Activated T-cell treated with anti-CD3 and anti-CD28 coated beads for 4 hours (primary cell): ENCODE measurements around the gene ECT2.
"Not testable (repeated sequence)": the region's sequence is repeated elsewhere in the genome, so short reads cannot be mapped to it uniquely, and the experiment has no call there.

Source experiments
- DNase-seq: peaks from one replicate; pipeline ENCODE4 v3.0.0-alpha.2; 2020

Gene ECT2

DNA sequence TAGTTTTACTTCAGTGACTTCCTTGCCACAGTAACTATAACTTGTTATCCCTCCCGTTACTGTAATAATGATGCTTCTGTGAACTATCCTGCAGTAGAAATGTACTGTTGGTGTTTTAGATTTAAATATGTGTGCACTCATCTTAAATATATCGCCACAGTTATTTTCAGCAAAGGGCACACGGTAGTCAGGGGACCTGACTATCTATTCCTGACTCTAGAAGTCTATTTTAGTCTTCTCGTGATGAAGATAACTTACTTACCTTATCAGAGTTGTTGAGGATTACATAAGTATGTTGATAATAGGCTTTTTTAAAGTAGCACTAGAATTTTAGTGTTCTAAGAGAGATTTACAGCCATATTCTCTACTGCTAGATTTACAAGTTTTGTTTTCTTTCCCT is 65.3 kb downstream of the ECT2 start:
- no peak for DNase-seq

DNA sequence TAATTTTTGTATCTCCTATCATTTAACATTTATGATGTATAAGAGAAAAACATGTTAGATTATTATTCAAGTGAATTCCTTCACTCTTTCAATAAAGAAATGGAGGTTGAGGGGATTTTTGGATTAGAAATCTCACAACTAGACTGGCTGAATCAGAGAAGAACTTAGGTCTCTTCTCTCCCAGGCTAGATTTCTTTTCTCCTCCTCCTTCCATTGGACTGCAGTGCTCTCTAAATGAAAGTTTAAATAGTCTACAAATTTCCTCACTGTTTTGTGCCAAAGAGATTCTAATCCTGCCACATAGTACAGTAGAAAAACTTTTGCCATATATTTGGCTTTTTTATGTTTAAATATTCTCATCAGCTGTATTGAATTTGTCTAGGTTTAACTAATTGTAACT is 65.8 kb downstream of the ECT2 start:
- no peak for DNase-seq

DNA sequence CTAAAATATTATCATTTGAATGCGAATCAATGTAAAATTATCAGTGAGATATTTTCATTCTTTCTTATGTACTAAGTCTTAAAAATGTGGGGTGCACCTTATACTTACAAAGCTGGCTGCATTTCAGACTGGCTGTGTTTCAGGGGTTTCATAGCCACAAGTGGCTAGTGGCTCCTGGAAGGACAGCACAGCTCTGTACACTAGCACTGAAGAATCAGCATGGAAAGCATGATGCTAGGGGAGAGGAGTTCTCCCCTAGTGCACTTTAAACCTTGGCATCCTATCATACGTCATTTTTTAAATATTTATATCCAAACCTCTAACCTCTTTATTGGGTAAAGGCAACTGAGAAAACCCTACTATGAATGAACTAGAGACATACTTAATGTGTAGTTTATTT is 66.4 kb downstream of the ECT2 start:
- DNase-seq: no peak

DNA sequence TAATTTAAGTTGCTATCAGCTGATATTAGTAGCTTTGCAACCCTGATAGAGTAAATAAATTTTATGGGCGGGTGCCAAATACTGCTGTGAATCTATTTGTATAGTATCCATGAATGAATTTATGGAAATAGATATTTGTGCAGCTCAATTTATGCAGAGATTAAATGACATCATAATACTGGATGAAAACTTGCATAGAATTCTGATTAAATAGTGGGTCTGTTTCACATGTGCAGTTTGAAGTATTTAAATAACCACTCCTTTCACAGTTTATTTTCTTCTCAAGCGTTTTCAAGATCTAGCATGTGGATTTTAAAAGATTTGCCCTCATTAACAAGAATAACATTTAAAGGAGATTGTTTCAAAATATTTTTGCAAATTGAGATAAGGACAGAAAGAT is 70.0 kb downstream of the ECT2 start:
- DNase-seq: no peak

DNA sequence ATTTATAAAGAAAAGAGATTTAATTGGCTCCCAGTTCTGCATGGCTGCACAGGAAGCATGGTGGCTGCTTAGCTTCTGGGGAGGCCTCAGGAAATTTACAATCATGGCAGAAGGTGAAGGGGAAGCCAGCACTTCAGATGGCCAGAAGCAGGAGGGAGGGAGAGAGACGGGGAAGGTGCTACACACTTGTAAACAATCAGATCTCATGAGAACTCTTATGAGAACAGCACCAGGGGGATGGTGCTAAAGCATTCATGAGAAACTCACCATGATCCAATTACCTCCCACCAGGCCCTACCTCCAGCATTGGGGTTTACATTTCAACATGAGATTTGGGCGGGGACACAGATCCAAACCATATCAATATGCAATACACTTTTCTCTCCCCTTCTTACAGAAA is 73.7 kb downstream of the ECT2 start:
- DNase-seq: no peak

DNA sequence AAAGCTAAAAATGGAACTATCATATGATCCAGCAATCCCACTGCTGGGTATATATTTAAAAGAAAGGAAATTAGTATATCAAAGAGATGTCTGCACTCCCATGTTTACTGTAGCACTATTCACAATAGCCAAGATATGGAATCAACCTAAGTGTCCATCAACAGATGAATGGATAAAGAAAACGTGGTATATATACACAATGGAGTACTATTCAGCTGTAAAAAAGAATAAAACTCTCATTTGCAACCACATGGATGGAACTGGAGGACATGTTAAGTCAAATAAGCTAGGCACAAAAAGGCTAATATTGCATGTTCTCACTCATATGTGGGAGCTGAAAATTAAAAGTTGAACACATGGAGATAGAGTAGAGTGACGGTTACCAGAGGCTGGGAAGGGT is 76.7 kb downstream of the ECT2 start:
- DNase-seq: not testable (repeated sequence)

DNA sequence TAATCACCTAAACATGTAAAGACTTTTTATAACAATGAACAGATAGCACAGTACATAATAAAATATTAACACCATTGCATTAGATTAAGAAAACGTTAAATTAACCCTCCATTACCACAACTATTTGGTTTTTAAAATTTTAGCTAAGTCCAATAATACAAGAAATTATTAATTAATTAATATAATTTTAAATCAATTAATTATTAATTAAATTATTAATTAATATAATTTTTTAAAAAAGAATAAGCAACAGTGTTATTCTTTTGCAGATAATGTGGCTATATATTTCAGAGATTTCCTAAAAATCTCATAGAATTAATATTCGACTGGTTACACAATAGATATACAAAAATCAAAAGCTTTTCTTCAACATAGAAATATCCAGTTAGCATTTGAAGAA is 82.5 kb downstream of the ECT2 start:
- no peak for DNase-seq

DNA sequence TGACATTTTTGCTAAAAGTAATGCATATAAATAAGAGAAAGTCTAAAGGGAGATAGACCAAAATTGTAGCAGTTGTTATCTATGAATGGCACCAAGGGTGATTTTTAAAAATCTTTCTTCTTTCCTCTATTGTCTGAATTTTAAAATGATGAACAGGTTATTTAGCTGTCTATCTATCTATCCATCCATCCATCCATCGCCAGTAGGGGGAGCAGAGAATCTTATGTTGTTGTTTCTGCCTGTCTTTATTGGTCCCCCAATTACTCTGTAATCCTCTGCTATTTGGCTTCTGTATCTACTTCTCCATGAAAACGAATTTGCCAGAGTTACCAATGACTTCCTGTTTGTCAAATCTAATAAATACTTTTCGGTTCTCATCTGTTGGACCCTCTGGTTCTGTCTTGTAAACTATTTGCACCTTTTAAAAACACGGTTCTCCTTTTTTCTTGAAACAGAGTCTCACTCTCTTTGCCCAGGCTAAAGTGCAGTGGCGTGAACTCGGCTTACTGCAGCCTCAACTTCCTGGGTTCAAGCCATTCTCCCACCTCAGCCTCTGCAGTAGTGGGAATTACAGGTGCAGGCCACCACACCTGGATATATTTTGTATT is 86.0 kb downstream of the ECT2 start:
- no peak for DNase-seq

DNA sequence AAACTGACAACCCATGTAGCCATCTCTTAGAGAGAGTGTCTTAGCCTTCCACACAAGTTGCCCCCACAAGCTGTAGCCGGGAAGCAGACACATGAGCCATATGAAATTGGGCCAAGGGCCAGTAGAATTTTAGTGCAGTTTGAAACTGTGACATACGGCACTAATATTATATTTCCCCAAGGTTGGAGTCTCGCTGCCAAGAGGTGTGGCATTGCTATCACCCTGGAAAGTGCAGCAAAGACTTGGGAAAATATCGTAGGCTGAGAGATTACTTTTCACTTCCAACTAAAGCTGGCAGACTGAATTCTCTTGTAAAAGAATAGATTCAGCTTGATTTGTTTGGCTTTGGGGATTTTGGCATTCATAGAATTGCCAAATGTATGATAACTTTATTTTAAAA is 89.2 kb downstream of the ECT2 start:
- no peak for DNase-seq

DNA sequence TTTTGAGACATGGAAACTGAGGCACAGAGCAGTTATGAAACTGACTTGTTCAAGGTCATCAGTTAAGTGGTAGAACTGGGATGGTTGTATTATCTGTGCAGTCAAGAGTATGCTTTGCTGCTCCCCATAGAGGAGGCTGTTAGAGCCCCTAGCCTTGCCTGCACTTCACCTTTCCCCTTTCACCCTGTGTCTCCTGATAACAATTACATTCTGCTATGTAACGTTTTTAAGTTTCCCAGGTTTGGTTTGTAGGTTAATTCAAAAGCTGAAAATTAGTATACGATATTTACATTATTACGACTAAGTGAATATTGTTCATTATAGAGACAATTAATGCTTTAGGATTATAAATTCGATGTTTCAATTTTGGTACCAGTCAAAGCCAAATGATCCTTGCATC is 89.9 kb downstream of the ECT2 start:
- no peak for DNase-seq

DNA sequence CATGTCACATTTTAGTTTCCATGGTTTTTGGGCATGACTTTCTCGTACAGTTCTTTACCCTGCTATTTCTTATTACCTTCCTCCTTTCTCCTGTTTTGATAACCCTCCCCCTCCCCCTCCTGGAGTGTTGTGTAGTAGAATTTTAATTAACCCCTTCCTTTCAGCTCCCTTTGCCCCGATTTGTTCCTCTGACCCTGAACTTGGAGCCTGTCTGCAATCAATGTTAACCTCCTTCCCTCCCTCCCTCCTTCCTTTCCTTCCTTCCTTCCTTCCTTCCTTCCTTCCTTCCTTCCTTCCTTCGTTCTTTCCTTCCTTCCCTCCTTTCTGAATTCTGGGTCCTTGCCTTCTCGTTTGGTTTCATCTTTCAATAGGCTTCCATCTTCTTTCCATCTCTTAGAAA is 90.4 kb downstream of the ECT2 start:
- no peak for DNase-seq

DNA sequence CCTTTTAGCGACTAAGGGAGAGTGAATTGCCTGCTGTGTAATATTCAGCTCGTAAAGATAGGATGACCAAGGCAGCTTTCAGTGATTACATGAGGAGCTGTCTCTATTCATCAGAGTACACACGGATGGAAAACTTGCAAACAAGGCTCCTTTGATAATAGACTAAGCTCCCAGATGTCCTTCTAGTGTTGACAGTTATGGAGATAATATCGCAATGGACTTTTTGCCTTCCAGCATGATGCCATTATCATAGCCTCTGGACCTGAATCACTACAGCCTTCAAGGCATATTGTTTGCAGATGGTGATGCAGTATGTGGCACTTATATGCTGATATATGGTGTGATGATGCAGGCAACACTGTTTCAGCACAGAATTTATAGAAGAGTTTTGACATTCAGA is 93.9 kb downstream of the ECT2 start:
- DNase-seq: no peak

DNA sequence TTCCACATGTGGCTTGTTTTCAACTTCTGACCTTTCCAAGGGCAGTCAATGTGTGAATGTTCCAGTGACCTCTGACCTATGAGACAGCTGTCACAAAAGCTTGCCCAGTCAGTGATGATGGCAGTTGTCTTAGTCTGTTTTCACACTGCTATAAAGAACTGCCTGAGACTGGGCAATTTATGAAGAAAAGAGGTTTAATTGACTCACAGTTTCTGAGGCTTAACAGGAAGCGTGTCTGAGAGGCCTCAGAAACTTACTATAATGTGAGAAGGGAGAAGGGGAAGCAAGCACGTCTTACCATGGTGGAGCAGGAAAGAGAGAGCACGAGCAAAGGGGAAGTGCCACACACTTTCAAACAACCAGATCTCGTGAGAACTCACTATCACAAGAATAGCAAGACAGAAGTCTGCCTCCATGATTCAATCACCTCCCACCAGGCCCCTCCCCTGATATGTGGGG is 95.6 kb downstream of the ECT2 start:
- no peak for DNase-seq

DNA sequence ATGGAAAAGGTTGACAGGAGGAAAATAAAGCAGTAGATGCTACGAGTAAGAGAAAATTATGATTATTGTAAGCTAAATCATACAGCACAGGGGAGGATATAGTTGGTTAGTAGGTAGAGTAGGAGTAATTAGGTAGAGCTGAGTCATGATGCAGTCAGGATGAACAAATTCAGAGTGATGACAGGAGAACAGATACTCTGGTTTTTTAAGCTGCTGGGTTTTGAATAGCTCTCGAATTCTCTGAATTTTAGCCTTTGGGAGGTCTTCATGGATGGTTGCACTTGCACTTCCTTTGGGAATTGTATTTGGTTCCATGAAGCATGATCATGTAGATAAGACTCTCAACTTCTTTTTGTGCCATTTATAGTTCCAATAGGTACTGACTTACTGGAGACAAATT is 96.2 kb downstream of the ECT2 start:
- DNase-seq: no peak

DNA sequence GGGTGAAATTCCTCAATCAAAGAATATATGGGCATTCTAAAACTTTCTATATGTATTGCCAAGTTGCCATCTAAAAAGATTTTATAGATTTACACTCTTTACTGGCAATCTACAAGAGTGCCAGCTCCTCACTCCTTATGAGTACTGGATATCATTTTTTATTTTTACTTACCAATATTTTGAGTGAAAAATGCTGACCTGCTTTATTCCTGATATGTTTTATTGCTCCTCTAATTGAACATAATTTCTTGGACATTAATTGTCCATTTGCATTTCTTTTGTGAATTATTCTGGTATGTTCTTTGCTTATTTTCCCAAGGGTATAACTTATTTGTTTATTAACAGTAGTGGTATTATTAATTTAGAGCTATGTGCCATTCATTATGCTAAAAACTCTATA is 96.8 kb downstream of the ECT2 start:
- DNase-seq: no peak

DNA sequence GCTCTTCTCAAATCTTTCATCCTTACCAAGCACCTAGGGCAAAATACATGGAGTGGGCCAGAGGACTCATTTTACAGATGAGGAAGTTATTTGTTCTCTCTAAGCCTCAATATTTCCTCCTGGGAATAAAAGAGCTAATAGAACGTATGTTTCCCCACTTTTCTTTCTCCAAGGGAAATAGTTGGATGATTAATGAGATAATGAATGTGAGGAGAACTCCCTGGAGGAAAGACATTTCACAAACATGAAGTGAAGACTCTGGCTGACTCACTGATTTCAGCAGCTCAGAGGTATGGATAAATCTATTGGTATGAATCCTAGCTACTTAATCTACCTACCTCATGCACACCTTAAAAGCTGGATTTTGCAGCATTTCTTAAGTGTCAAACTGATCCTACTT is 98.4 kb downstream of the ECT2 start:
- DNase-seq: no peak

DNA sequence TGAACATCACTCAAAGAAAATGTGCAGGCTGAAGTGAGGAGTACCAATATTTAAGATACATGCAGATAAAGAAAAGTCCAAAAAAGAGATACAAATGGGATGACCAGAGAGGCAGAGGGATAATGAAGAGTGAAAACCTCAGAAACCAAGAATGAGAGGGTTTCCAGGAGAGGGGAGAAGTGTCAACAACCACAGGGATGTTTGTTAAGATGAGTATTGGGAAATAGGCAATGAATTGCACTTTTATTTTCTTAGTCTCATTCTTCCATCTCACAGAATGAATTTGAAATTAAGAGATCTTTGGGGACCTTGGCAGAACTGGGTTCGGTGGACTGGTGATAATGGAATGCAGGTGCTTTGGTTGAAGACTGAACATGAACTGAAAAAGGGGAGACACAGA is 102.5 kb downstream of the ECT2 start:
- no peak for DNase-seq

DNA sequence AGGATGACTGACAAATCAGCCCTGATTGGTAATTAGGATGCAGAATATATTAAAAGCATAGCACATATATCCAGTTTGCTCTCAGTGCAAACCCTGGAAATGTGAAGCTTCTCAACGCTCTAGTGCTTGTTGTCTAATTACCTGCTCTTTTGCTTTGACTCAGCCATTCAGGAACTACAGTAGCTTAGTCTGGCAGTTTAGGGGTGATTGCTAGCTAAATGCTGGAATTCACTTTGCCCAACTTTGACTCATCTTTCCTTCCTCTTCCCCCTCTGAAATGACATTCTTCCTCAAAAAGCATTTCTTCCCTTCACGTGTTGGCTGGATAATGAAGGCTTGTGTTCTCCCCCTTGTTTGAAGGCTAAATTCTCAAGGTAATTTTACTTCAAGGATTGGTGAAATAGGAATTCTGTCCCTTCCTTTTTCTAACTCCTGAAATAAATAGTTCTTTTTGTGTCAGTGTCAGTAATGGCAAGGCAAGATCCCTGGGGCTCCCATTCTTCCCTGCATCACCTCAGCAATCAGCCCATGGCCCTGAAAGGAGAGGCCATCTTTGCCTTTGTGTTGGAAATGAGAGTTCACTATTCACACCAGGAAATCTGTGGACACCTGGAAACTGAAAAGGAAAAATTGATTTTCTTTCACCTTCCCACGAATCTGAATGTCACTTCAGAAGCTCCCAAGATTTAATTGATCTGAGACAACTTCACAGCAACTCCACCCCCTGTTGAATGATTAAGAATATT is 103.6 kb downstream of the ECT2 start:
- no peak for DNase-seq

DNA sequence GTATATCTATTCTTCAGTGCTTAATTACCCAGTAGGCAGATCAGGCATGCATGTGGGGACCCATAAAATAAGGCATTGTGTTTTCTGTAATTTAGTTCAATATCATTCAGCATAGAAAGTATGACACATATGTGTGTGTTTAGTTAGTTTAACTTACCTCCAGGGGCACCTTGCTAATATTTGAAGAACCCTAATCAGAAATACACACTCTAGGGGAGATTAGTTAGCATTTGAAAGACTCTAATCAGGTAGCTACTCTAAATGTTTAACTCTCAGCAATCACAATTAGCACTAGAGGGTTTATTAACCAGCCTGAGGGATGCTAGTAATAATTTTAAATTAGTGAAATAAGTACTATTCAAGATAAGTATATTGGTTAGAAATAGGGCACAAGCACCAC is 104.5 kb downstream of the ECT2 start:
- DNase-seq: no peak

DNA sequence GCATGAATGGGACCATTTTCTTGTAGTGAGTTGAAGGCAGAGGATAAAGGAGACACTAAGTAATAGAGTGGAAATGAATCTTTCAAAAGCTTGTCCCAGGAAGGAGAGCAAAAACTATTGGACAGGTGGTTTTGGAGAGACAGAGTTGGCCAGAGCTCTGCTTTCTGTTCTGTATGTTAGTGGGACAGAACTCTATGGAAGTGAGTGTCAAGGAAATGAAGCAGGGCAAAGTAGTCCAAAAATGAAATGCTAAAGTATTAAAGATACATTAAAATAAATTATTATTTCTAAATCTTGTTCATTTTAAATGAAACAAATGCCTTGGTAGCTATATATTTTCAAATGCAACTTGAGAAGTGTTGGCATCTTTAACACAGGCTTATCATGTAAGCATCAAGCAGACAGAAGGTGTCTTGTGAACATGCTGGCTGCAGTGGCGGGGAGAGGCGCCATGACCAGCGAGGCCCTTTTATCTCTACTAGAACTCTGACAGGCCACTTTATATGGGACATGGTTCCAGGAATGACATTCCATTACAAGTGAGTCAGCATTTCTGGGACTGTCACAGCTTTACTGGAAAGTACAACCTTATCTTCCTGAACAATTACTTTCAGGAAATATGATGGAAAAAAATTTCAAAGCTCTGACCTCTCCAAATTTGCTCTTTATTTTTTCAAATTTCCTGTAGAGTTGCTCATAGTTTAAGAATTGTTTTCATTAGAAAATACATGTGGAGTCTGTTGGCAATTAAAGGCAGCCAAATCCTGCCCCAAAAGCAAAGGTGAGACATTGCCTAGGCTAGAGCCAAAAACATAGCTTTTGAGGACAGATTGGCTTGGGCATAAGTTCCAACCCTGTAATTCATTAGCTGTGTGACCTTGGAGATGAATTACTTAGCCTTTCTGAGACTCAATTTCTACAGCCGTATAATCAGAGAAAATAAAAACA is 106.5 kb downstream of the ECT2 start:
- no peak for DNase-seq

DNA sequence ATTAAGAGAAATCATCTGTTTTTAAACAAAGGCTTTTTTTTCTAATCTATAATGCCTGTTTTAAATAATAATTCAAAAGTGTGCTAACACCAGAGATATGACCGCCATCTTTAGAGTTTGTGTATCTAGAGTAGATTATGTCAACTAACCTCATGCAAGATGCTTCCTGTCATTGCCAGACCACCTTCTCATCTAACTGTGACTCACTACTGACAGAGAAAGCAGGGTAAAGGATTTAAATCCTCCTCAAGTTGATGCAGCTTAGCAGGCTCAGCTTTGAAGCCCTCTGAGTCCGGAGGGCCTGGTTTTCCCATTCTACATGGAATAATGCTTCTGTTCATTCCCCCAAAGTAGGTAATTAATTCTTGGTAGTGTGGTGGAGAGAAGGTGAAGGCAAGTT is 108.5 kb downstream of the ECT2 start:
- DNase-seq: no peak

DNA sequence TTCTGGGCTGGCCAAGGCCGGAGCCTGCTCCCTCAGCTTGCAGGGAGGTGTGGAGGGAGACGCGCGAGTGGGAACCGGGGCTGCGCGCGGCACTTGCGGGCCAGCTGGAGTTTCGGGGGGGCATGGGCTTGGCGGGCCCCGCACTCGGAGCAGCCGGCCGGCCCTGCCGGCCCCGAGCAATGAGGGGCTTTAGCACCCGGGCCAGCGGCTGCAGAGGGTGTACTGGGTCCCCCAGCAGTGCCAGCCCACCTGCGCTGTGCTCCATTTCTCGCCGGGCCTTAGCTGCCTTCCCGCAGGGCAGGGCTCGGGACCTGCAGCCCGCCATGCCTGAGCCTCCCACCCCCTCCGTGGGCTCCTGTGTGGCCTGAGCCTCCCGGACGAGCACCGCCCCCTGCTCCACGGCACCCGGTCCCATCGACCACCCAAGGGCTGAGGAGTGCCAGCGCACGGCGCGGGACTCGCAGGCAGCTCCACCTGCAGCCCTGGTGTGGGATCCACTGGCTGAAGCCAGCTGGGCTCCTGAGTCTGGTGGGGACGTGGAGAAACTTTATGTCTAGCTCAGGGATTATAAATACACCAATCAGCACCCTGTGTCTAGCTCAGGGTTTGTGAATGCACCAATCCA is 116.3 kb downstream of the ECT2 start:
- DNase-seq: not testable (repeated sequence)

DNA sequence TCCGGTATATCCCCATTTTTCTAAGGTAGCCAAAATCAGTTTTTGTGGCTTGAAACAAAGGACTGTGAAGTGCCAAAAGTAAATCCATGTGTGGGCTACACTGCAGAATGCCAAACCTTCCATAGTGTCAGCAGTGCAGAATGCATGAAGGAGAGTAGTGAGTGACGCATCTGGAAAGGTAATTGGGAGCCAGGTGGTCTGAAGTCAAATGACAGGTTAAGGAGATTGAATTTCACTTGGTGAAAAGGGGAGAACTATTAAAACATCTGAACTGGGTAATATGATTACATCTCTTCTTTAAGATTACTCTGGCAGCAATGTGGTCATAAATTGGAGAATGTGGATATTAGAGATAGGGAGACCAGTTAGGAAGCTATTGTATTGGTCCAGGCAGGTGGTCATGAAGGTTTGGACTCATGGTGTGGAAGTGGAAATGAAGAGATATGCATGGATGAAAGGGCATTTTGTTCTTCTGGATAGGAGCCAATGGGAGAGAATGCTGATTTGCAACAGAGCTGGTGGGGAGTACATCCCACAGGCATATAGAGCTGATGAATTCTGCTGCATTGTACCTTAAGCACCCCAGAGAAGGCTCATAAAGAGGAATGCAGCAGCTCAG is 118.2 kb downstream of the ECT2 start:
- DNase-seq: no peak
